Ishikawa (cell line): Measurements from ENCODE around the gene MUL1.
A peak's percentile ranks its signal among the peaks of the same experiment; 100 is the strongest.

Source experiments
- CEBPB ChIP-seq: IDR thresholded peaks from 2 replicates; pipeline ENCODE4 v1.6.1; 2012
- CREB1 ChIP-seq: IDR thresholded peaks from 2 replicates; pipeline ENCODE4 v1.6.1; 2012; ENCODE audit warnings: low read depth
- EGR1 ChIP-seq: IDR thresholded peaks from 2 replicates; pipeline ENCODE4 v1.6.1; 2012
- EP300 ChIP-seq: IDR thresholded peaks from 2 replicates; pipeline ENCODE4 v1.6.1; 2012; ENCODE audit warnings: borderline replicate concordance
- FOXM1 ChIP-seq: IDR thresholded peaks from 2 replicates; pipeline ENCODE4 v1.6.1; 2012; ENCODE audit warnings: low read depth, borderline replicate concordance
- MAX ChIP-seq: IDR thresholded peaks from 2 replicates; pipeline ENCODE4 v1.6.1; 2012
- NFIC ChIP-seq: IDR thresholded peaks from 2 replicates; pipeline ENCODE4 v1.6.1; 2012
- RAD21 ChIP-seq: IDR thresholded peaks from 2 replicates; pipeline ENCODE4 v1.6.1; 2012; ENCODE audit warnings: low read depth
- REST ChIP-seq: IDR thresholded peaks from 2 replicates; pipeline ENCODE4 v1.6.1; 2012; ENCODE audit warnings: low read depth, mild to moderate bottlenecking
- TAF1 ChIP-seq: IDR thresholded peaks from 2 replicates; pipeline ENCODE4 v1.6.1; 2012; ENCODE audit warnings: low read depth, mild to moderate bottlenecking
- TCF12 ChIP-seq: IDR thresholded peaks from 2 replicates; pipeline ENCODE4 v1.6.1; 2012; ENCODE audit warnings: low read depth
- TEAD4 ChIP-seq: IDR thresholded peaks from 2 replicates; pipeline ENCODE4 v1.6.1; 2012
- USF1 ChIP-seq: IDR thresholded peaks from 2 replicates; pipeline ENCODE4 v1.6.1; 2012
- YY1 ChIP-seq: IDR thresholded peaks from 2 replicates; pipeline ENCODE4 v1.6.1; 2012; ENCODE audit warnings: low read depth
- ZBTB7A ChIP-seq: IDR thresholded peaks from 2 replicates; pipeline ENCODE4 v1.6.1; 2012; ENCODE audit warnings: low read depth

Gene MUL1

DNA sequence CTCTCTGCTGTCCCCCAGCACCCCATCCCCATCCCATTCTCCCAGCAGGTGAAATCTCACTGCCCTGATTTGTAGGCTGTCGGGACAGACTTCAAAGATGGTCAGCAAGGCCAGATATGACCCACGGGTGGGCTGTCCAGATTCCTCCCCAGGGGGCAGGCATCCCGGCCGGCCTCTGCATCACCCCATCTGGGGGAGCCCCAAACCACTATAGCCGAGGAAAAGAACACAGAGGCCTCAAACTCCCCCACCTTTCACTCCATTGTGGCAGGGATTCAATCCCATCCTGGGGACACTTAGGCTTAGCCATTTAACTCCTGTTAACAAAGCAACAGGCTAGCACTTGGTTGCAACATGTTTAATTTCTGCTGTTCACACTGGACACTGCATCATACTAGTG, 8.8 kb downstream of the MUL1 start:
- no peak for TF ChIP-seq FOXM1
- TF ChIP-seq NFIC, result no peak
- no peak for TF ChIP-seq TAF1
- TF ChIP-seq CEBPB, result no peak
- TF ChIP-seq MAX, result no peak
- TF ChIP-seq TCF12, result no peak
- no peak for TF ChIP-seq TEAD4
- TF ChIP-seq RAD21, result no peak
- TF ChIP-seq ZBTB7A, result no peak
- no peak for TF ChIP-seq REST
- TF ChIP-seq YY1, result no peak
- TF ChIP-seq CREB1, result no peak
- TF ChIP-seq EGR1, result no peak
- no peak for TF ChIP-seq EP300
- TF ChIP-seq USF1, result no peak

- TF ChIP-seq NFIC (no peak), REST (no peak), USF1 (no peak), FOXM1 (no peak), RAD21 (no peak), TAF1 (no peak), CEBPB (no peak), TEAD4 (no peak), YY1 (no peak), ZBTB7A (no peak), EGR1 (no peak), CREB1 (no peak), EP300 (no peak), TCF12 (no peak)
These were observed 9.8 kb downstream of the MUL1 start for GRCh38 chr1:20498116-20498515.

- TF ChIP-seq RAD21 (no peak), TAF1 (no peak), USF1 (no peak)
These were observed 10.4 kb downstream of the MUL1 start for GRCh38 chr1:20497506-20497905.

DNA sequence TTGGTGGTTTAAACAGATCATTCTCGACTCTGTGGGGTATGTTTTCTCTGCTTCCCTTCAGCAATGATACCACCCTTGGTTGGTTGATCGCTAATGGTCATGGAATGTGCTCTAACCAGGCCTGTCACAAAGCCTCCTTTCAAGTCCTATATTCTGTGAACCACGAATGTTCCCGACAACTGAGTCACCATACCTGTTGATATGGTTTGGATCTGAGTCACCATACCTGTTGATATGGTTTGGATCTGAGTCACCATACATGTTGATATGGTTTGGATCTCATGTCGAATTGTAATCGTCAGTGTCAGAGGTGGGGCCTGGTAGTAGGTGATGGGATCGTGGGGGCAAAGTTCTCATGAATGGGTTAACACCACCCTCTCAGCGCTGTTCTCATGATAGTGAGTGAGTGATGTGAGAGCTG, 11.7 kb downstream of the MUL1 start:
- TF ChIP-seq USF1, result no peak
- no peak for TF ChIP-seq MAX
- TF ChIP-seq CREB1, result no peak
- no peak for TF ChIP-seq YY1
- TF ChIP-seq TEAD4, result peak; percentile 44; the same call in 1 of the 2 replicates
- TF ChIP-seq TCF12, result 0 out of 2 replicates have a peak, but pooled peaks have one; percentile 24
- TF ChIP-seq EP300, result peak; percentile 42; the same call in 1 of the 2 replicates
- no peak for TF ChIP-seq REST
- no peak for TF ChIP-seq RAD21
- no peak for TF ChIP-seq CEBPB
- no peak for TF ChIP-seq EGR1
- TF ChIP-seq FOXM1, result no peak
- no peak for TF ChIP-seq ZBTB7A
